ELF-1 (cell line): ENCODE data around the gene SRRM5.
A peak's percentile ranks its signal among the peaks of the same experiment; 100 is the strongest.
"Not testable (repeated sequence)": the region's sequence is repeated elsewhere in the genome, so short reads cannot be mapped to it uniquely, and the experiment has no call there.

Experiments used
- DNase-seq: peaks from one replicate; pipeline ENCODE4 v3.0.0-alpha.2; 2016; ENCODE audit warnings: low read depth, low spot score

Gene SRRM5

GRCh38 chr19:43638214-43638994, 26.5 kb downstream of the SRRM5 start:
- no peak for DNase-seq

- DNase-seq, result no peak
Observed at GRCh38 chr19:43638995-43639518, 27.2 kb downstream of the SRRM5 start.

GRCh38 chr19:43639519-43640423, 27.9 kb downstream of the SRRM5 start, which contains the start of gene CADM4:
CADM4 (minus strand) TSS chr19:43639850; CDS start chr19:43639790, 60 bp downstream.
- DNase-seq, result no peak

GRCh38 chr19:43640424-43640757, 28.5 kb downstream of the SRRM5 start:
- DNase-seq, result no peak

GRCh38 chr19:43641333-43641732, 29.4 kb downstream of the SRRM5 start:
- no peak for DNase-seq

GRCh38 chr19:43642531-43642930, 30.6 kb downstream of the SRRM5 start:
- no peak for DNase-seq

GRCh38 chr19:43643326-43643725, 31.4 kb downstream of the SRRM5 start:
- DNase-seq, result no peak

- no peak for DNase-seq
Observed at GRCh38 chr19:43644181-43644580, 32.3 kb downstream of the SRRM5 start.

- DNase-seq, result no peak
Observed at GRCh38 chr19:43648633-43649032, 36.7 kb downstream of the SRRM5 start.

- DNase-seq, result no peak
Observed at GRCh38 chr19:43649514-43649913, 37.6 kb downstream of the SRRM5 start.

GRCh38 chr19:43650276-43650675, 38.4 kb downstream of the SRRM5 start:
- not testable (repeated sequence) for DNase-seq

GRCh38 chr19:43651758-43652545, 40.1 kb downstream of the SRRM5 start:
- peak; percentile 77 for DNase-seq

GRCh38 chr19:43652546-43652874, 40.6 kb downstream of the SRRM5 start:
- no peak for DNase-seq

GRCh38 chr19:43656436-43656835, 44.5 kb downstream of the SRRM5 start:
- DNase-seq, result no peak

GRCh38 chr19:43658001-43658400, 46.1 kb downstream of the SRRM5 start:
- no peak for DNase-seq

- DNase-seq, result no peak
Observed at GRCh38 chr19:43658494-43658893, 46.6 kb downstream of the SRRM5 start.

GRCh38 chr19:43660301-43660970, 48.5 kb downstream of the SRRM5 start:
- no peak for DNase-seq

GRCh38 chr19:43660971-43661360, 49.1 kb downstream of the SRRM5 start:
- no peak for DNase-seq

GRCh38 chr19:43662487-43662886, 50.6 kb downstream of the SRRM5 start:
- peak; percentile 53 for DNase-seq

- no peak for DNase-seq
Observed at GRCh38 chr19:43664018-43664417, 52.1 kb downstream of the SRRM5 start.
